HEK293 (cell line): ENCODE results near the gene EZH1.

Source experiments
- CTCF ChIA-PET: fragments of 350-600 bp; formaldehyde crosslinking; extraction: SDS; loops from one replicate; lab custom pipeline; 2021; ENCODE audit warnings: antibody characterized with exemption; lab: Yijun Ruan, JAX
- POLR2A ChIA-PET: fragments of 300-600 bp; formaldehyde crosslinking; extraction: SDS; loops from one replicate; lab custom pipeline; 2020; ENCODE audit warnings: antibody characterized with exemption, inconsistent platforms; lab: Yijun Ruan, JAX
- H3K27ac ChIP-seq: fragments of 200-500 bp; sonication (Bioruptor generic); 2 replicates; pipeline ENCODE4 v1.5.1; 2014; ENCODE audit warnings: low read depth, low read length, control low read depth, inconsistent platforms; ENCODE audit errors: extremely low read depth
- H3K36me3 ChIP-seq, 2 experiments: fragments of 200-500 bp in 1 of 2; sonication (Bioruptor generic) in 1 of 2; 1 replicate in 1 of 2; 2 replicates in 1 of 2; pipeline ENCODE4 v1.5.1; 2014 to 2017; ENCODE audit warnings: inconsistent platforms in 2 of 2, low read length in 2 of 2; ENCODE audit not compliant: control insufficient read depth in 2 of 2, insufficient read depth in 1 of 2
- H3K4me1 ChIP-seq: fragments of 200-500 bp; sonication (Bioruptor generic); 2 replicates; pipeline ENCODE4 v1.5.1; 2014; ENCODE audit warnings: mild to moderate bottlenecking, low read length, inconsistent platforms; ENCODE audit not compliant: control insufficient read depth, insufficient read depth
- H3K4me3 ChIP-seq: 2 replicates; pipeline ENCODE4 v1.5.1; 2011; ENCODE audit warnings: low read depth, mild to moderate bottlenecking, control low read depth, low read length, moderate library complexity
- H3K9me3 ChIP-seq: fragments of 200-500 bp; sonication (Bioruptor generic); 2 replicates; pipeline ENCODE4 v1.5.1; 2014; ENCODE audit warnings: low read depth, low read length, inconsistent platforms; ENCODE audit not compliant: control insufficient read depth, insufficient read depth
- BCL11B ChIP-seq: fragments of 450-650 bp; formaldehyde crosslinking; IDR thresholded peaks from 2 replicates; pipeline ENCODE4 v1.5.1; 2016; ENCODE audit warnings: low read depth, missing biosample characterization, missing genetic modification characterization
- BCL6B ChIP-seq: fragments of 450-650 bp; formaldehyde crosslinking; IDR thresholded peaks from 2 replicates; pipeline ENCODE4 v1.5.1; 2017; ENCODE audit warnings: missing biosample characterization, missing genetic modification characterization
- GFI1B ChIP-seq: fragments of 450-650 bp; formaldehyde crosslinking; IDR thresholded peaks from 2 replicates; pipeline ENCODE4 v1.5.1; 2016; ENCODE audit warnings: missing biosample characterization, missing genetic modification characterization
- GLI4 ChIP-seq: fragments of 450-650 bp; formaldehyde crosslinking; IDR thresholded peaks from 2 replicates; pipeline ENCODE4 v1.5.1; 2016; ENCODE audit warnings: missing biosample characterization, missing genetic modification characterization
- KLF16 ChIP-seq: fragments of 450-650 bp; formaldehyde crosslinking; IDR thresholded peaks from 2 replicates; pipeline ENCODE4 v1.5.1; 2017; ENCODE audit warnings: missing biosample characterization, missing genetic modification characterization
- REST ChIP-seq: fragments of 450-650 bp; formaldehyde crosslinking; IDR thresholded peaks from 2 replicates; pipeline ENCODE4 v1.5.1; 2016; ENCODE audit warnings: missing biosample characterization, missing genetic modification characterization
- SP2 ChIP-seq: fragments of 450-650 bp; formaldehyde crosslinking; IDR thresholded peaks from 2 replicates; pipeline ENCODE4 v1.5.1; 2016; ENCODE audit warnings: missing biosample characterization, missing genetic modification characterization
- ZBTB17 ChIP-seq: fragments of 450-650 bp; formaldehyde crosslinking; IDR thresholded peaks from 2 replicates; pipeline ENCODE4 v1.5.1; 2016; ENCODE audit warnings: missing biosample characterization, missing genetic modification characterization
- ZBTB21 ChIP-seq: fragments of 450-650 bp; formaldehyde crosslinking; IDR thresholded peaks from 2 replicates; pipeline ENCODE4 v1.5.1; 2017; ENCODE audit warnings: missing biosample characterization, missing genetic modification characterization
- ZBTB48 ChIP-seq: fragments of 450-650 bp; formaldehyde crosslinking; IDR thresholded peaks from 2 replicates; pipeline ENCODE4 v1.5.1; 2016; ENCODE audit warnings: missing biosample characterization, missing genetic modification characterization
- ZBTB7A ChIP-seq: fragments of 450-650 bp; formaldehyde crosslinking; IDR thresholded peaks from 2 replicates; pipeline ENCODE4 v1.5.1; 2016; ENCODE audit warnings: low read depth, missing biosample characterization, missing genetic modification characterization
- ZFHX2 ChIP-seq: fragments of 450-650 bp; formaldehyde crosslinking; conservative IDR thresholded peaks from 2 replicates; pipeline ENCODE4 v1.5.1; 2016; ENCODE audit warnings: missing biosample characterization, missing genetic modification characterization
- ZFP3 ChIP-seq: fragments of 450-650 bp; formaldehyde crosslinking; IDR thresholded peaks from 2 replicates; pipeline ENCODE4 v1.5.1; 2016; ENCODE audit warnings: low read depth, missing biosample characterization, missing genetic modification characterization
- ZNF10 ChIP-seq: fragments of 450-650 bp; formaldehyde crosslinking; IDR thresholded peaks from 2 replicates; pipeline ENCODE4 v1.5.1; 2017; ENCODE audit warnings: missing biosample characterization, missing genetic modification characterization
- ZNF121 ChIP-seq: fragments of 450-650 bp; formaldehyde crosslinking; IDR thresholded peaks from 2 replicates; pipeline ENCODE4 v1.5.1; 2016; ENCODE audit warnings: missing biosample characterization, missing genetic modification characterization
- ZNF140 ChIP-seq: fragments of 450-650 bp; formaldehyde crosslinking; IDR thresholded peaks from 2 replicates; pipeline ENCODE4 v1.5.1; 2016; ENCODE audit warnings: missing biosample characterization, missing genetic modification characterization
- ZNF155 ChIP-seq: fragments of 450-650 bp; formaldehyde crosslinking; IDR thresholded peaks from 2 replicates; pipeline ENCODE4 v1.5.1; 2016; ENCODE audit warnings: missing biosample characterization, missing genetic modification characterization
- ZNF16 ChIP-seq: fragments of 450-650 bp; formaldehyde crosslinking; IDR thresholded peaks from 2 replicates; pipeline ENCODE4 v1.5.1; 2016; ENCODE audit warnings: low read depth, missing biosample characterization, missing genetic modification characterization
- ZNF174 ChIP-seq: fragments of 450-650 bp; formaldehyde crosslinking; IDR thresholded peaks from 2 replicates; pipeline ENCODE4 v1.5.0; 2017; ENCODE audit warnings: missing biosample characterization, mild to moderate bottlenecking, missing genetic modification characterization
- ZNF175 ChIP-seq: fragments of 450-650 bp; formaldehyde crosslinking; IDR thresholded peaks from 2 replicates; pipeline ENCODE4 v1.5.1; 2016; ENCODE audit warnings: missing biosample characterization, missing genetic modification characterization
- ZNF274 ChIP-seq, 2 experiments: fragments of 200-500 bp in 1 of 2; fragments of 450-650 bp in 1 of 2; sonication (Bioruptor generic) in 1 of 2; formaldehyde crosslinking in 1 of 2; IDR thresholded peaks; 2 replicates each; pipeline versions ENCODE4 v1.5.1 to v1.6.1; 2014 to 2016; ENCODE audit warnings: borderline replicate concordance in 1 of 2, inconsistent platforms in 1 of 2, low read length in 1 of 2, missing biosample characterization in 1 of 2, missing genetic modification characterization in 1 of 2
- ZNF335 ChIP-seq: fragments of 450-650 bp; formaldehyde crosslinking; conservative IDR thresholded peaks from 2 replicates; pipeline ENCODE4 v1.5.1; 2016; ENCODE audit warnings: missing biosample characterization, missing genetic modification characterization
- ZNF416 ChIP-seq: fragments of 450-650 bp; formaldehyde crosslinking; IDR thresholded peaks from 2 replicates; pipeline ENCODE4 v1.5.1; 2016; ENCODE audit warnings: missing biosample characterization, missing genetic modification characterization
- ZNF488 ChIP-seq: fragments of 450-650 bp; formaldehyde crosslinking; IDR thresholded peaks from 2 replicates; pipeline ENCODE4 v1.5.1; 2016; ENCODE audit warnings: missing biosample characterization, missing genetic modification characterization
- ZNF514 ChIP-seq: fragments of 450-650 bp; formaldehyde crosslinking; IDR thresholded peaks from 2 replicates; pipeline ENCODE4 v1.5.1; 2016; ENCODE audit warnings: missing biosample characterization, missing genetic modification characterization
- ZNF521 ChIP-seq: fragments of 450-650 bp; formaldehyde crosslinking; IDR thresholded peaks from 2 replicates; pipeline ENCODE4 v1.5.1; 2017; ENCODE audit warnings: missing biosample characterization, mild to moderate bottlenecking, missing genetic modification characterization
- ZNF580 ChIP-seq: fragments of 450-650 bp; formaldehyde crosslinking; IDR thresholded peaks from 2 replicates; pipeline ENCODE4 v1.5.1; 2016; ENCODE audit warnings: missing biosample characterization, missing genetic modification characterization
- ZNF623 ChIP-seq: fragments of 450-650 bp; formaldehyde crosslinking; IDR thresholded peaks from 2 replicates; pipeline ENCODE4 v1.5.1; 2016; ENCODE audit warnings: missing biosample characterization, missing genetic modification characterization
- ZNF626 ChIP-seq: fragments of 450-650 bp; sonication (Bioruptor Pico); formaldehyde crosslinking; IDR thresholded peaks from 2 replicates; pipeline ENCODE4 v1.5.1; 2018; ENCODE audit warnings: missing biosample characterization, missing genetic modification characterization, inconsistent platforms
- ZNF645 ChIP-seq: fragments of 450-650 bp; formaldehyde crosslinking; IDR thresholded peaks from 2 replicates; pipeline ENCODE4; 2016; ENCODE audit warnings: missing biosample characterization, missing genetic modification characterization
- ZNF670 ChIP-seq: fragments of 450-650 bp; formaldehyde crosslinking; IDR thresholded peaks from 2 replicates; pipeline ENCODE4 v1.5.1; 2016; ENCODE audit warnings: missing biosample characterization, missing genetic modification characterization, low read depth
- ZSCAN4 ChIP-seq: fragments of 450-650 bp; formaldehyde crosslinking; IDR thresholded peaks from 2 replicates; pipeline ENCODE4 v1.5.1; 2017; ENCODE audit warnings: missing biosample characterization, missing genetic modification characterization

The EZH1 gene

GRCh38 chr17:42744283-42744805 is 496 bp downstream of the EZH1 start:
- no peaks in the 10 kb centered on the region for H3K9me3 ChIP-seq
- ChIA-PET CTCF (interaction anchor here (1.2 to 1.3 kb wide), 2 partner anchors 19 to 167 kb away, joined by 7 to 8 read pairs; partner anchors contain the start of gene PSMC3IP), POLR2A (interaction anchor here (1.1 to 1.6 kb wide), 5 partner anchors 11 to 89 kb away, joined by 3 to 5 read pairs (median 3); partner anchors contain the start of genes PSME3 and VPS25)
- peak overlapping the region; percentile 73 for H3K4me3 ChIP-seq
- H3K4me1 ChIP-seq: peaks cover 9% of the 10 kb centered on the region
- peaks cover 0 to 4% of the 10 kb centered on the region in 2 experiments; a peak in 1 of 3 replicates for H3K36me3 ChIP-seq
- peak overlapping the region; percentile 79 for H3K27ac ChIP-seq
- TF ChIP-seq ZNF174 (tag by site-specific recombination): no peak
- TF ChIP-seq ZBTB17 (tag by site-specific recombination): peak; percentile 79
- no peak for TF ChIP-seq ZNF10 (tag by site-specific recombination)
- TF ChIP-seq GLI4: no peak
- peak; percentile 90 for TF ChIP-seq ZNF335
- peak; percentile 78 for TF ChIP-seq SP2
- no peak for TF ChIP-seq ZSCAN4
- TF ChIP-seq ZNF626 (tag by site-specific recombination): no peak
- no peak for TF ChIP-seq ZBTB7A (tag by site-specific recombination)
- no peak for TF ChIP-seq BCL6B (tag by site-specific recombination)
- TF ChIP-seq GFI1B (tag by site-specific recombination): no peak
- TF ChIP-seq ZNF416: no peak
- TF ChIP-seq ZNF140 (tag by site-specific recombination): no peak
- peak; percentile 68 for TF ChIP-seq ZBTB48 (tag by site-specific recombination)
- TF ChIP-seq ZNF16 (tag by site-specific recombination): no peak
- TF ChIP-seq ZNF175 (tag by site-specific recombination): no peak
- TF ChIP-seq ZFP3 (tag by site-specific recombination): no peak
- TF ChIP-seq ZNF580: no peak
- no peak for TF ChIP-seq ZNF645
- TF ChIP-seq ZNF488 (tag by site-specific recombination): no peak
- peak; percentile 88 for TF ChIP-seq ZFHX2 (tag by site-specific recombination)
- TF ChIP-seq ZNF623 (tag by site-specific recombination): no peak
- TF ChIP-seq ZNF121 (tag by site-specific recombination): no peak
- TF ChIP-seq ZNF514: no peak
- TF ChIP-seq ZBTB21 (tag by site-specific recombination): no peak
- TF ChIP-seq BCL11B (tag by site-specific recombination): no peak
- TF ChIP-seq ZNF155 (tag by site-specific recombination): no peak
- TF ChIP-seq ZNF670 (tag by site-specific recombination): no peak
- no peak for TF ChIP-seq ZNF274 (IDR thresholded peaks at IDR 0.05; ENCODE audit: low read length)
- no peak for TF ChIP-seq ZNF274 (tag by site-specific recombination; IDR thresholded peaks at IDR 0.05; ENCODE audit: borderline replicate concordance)
- TF ChIP-seq KLF16 (tag by site-specific recombination): 0 out of 2 replicates have a peak, but pooled peaks have one; percentile 50
- no peak for TF ChIP-seq ZNF521 (tag by site-specific recombination)
- TF ChIP-seq REST (tag by site-specific recombination): no peak
